ENCODE data around the gene PPP1R15B.

DNA sequence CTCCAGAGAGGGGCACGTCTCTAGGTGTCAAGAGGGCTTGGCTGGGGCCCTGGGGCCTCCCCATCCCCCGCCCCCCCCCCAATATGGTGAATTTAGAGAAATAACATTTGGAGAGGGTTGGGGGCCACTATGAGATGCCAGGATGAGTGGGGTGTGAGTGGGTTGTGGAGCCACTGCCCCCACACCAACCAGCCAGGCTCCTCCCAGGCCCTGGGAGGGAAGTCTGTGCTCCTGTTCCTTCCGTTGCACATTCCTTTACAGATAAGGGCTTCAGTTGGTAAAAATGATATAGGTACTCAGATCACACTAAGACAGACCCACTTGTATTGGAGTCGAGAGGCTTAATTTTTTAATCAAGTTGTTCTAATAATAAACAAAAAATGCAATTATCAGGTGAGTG lies 51.3 kb downstream of the PPP1R15B start:
- TF ChIP-seq, protein P1, sequence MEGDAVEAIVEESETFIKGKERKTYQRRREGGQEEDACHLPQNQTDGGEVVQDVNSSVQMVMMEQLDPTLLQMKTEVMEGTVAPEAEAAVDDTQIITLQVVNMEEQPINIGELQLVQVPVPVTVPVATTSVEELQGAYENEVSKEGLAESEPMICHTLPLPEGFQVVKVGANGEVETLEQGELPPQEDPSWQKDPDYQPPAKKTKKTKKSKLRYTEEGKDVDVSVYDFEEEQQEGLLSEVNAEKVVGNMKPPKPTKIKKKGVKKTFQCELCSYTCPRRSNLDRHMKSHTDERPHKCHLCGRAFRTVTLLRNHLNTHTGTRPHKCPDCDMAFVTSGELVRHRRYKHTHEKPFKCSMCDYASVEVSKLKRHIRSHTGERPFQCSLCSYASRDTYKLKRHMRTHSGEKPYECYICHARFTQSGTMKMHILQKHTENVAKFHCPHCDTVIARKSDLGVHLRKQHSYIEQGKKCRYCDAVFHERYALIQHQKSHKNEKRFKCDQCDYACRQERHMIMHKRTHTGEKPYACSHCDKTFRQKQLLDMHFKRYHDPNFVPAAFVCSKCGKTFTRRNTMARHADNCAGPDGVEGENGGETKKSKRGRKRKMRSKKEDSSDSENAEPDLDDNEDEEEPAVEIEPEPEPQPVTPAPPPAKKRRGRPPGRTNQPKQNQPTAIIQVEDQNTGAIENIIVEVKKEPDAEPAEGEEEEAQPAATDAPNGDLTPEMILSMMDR (IDR thresholded peaks at IDR 0.05): no peak
- TF ChIP-seq POLR2A (IDR thresholded peaks at IDR 0.05) (no peak), POLR2AphosphoS5 (IDR thresholded peaks at IDR 0.05) (no peak), EP300 (IDR thresholded peaks at IDR 0.05) (no peak)
